Lower leg skin (tissue), 4 donors: ENCODE data around the gene INAVA. TPM values are rescaled to one million over a fixed set of nuclear protein-coding genes. Genes with fewer than 3 reads are reported as not detected.

Experiments used
- DNase-seq, 2 donors: peaks; one replicate each; pipeline ENCODE4 v3.0.0-alpha.2; 2019; ENCODE audit warnings: low spot score in 2 of 2
- H3K4me3 ChIP-seq: fragments of 200-600 bp; sonication (generic); 2 replicates; pipeline ENCODE4 v1.5.1; 2017; ENCODE audit warnings: mild to moderate bottlenecking, low read depth; ENCODE audit not compliant: poor library complexity, severe bottlenecking
- POLR2A ChIP-seq, 2 donors: fragments of 450-650 bp; IDR thresholded peaks; one replicate each; pipeline ENCODE4 v1.6.1; 2016 to 2017; ENCODE audit warnings: antibody characterized with exemption in 2 of 2, mild to moderate bottlenecking in 1 of 2, moderate library complexity in 1 of 2
- WGBS, 2 donors: methylation state at CpG; one replicate each; pipeline ENCODE4 v1.1.5; 2018; 5-methylcytosine and 5-hydroxymethylcytosine counted together
- intact Hi-C: fragments of 100-400 bp; cut with DNase I; formaldehyde crosslinking; loops from one replicate; pipeline ENCODE4 v1.15.0; 2023; ENCODE audit warnings: low total_unique reads
- total RNA-seq, 4 donors: library from RNA; depleted of rRNA; stranded (reverse); fragments of >200 nt; gene quantifications; one replicate each; pipeline ENCODE4 v1.1.0, GENCODE V29; 2016
- TF ChIP-seq, protein P1 (sequence below), 3 donors: fragments of 450-650 bp; IDR thresholded peaks; one replicate each; pipeline ENCODE4 v1.5.1; 2016; ENCODE audit warnings: antibody characterized with exemption in 3 of 3, mild to moderate bottlenecking in 3 of 3, moderate library complexity in 2 of 3

INAVA gene
- total RNA-seq, 4 donors from 2014 or later, result 108 to 176 (median 145) TPM

DNA sequence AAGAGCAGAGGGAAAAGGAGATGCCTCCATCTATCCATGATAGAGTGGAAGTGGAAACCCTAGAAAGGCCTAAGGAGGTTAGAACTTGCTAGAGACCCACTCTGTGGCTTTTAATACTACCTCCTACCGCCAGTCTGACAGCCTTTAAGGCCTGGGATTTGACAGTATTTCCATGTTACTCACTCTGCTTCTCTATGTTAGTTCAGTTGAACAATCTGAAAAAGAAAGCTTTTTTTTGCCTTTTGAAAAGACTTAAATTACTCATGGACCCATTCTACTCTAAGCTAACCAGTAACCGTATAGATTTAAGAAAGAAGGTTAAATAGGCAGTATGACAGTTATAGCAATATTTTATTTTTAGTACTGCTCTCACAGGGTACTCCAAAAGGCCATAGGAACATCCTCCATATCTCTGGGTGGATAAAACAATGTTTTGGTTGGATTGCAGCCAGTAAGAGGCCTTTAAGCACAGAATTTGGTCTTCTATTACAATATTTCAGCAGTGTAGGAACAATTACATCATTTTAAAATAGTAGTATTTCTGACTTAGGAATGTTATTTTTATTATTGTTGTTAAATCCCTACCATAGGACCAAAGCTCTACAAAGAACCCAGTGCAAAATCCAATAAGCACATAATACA lies 37.9 kb upstream of the INAVA start:
- intact Hi-C loops, result no loop called here
- H3K4me3 ChIP-seq, result no peak overlapping the region
- TF ChIP-seq, protein P1, sequence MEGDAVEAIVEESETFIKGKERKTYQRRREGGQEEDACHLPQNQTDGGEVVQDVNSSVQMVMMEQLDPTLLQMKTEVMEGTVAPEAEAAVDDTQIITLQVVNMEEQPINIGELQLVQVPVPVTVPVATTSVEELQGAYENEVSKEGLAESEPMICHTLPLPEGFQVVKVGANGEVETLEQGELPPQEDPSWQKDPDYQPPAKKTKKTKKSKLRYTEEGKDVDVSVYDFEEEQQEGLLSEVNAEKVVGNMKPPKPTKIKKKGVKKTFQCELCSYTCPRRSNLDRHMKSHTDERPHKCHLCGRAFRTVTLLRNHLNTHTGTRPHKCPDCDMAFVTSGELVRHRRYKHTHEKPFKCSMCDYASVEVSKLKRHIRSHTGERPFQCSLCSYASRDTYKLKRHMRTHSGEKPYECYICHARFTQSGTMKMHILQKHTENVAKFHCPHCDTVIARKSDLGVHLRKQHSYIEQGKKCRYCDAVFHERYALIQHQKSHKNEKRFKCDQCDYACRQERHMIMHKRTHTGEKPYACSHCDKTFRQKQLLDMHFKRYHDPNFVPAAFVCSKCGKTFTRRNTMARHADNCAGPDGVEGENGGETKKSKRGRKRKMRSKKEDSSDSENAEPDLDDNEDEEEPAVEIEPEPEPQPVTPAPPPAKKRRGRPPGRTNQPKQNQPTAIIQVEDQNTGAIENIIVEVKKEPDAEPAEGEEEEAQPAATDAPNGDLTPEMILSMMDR (IDR thresholded peaks at IDR 0.05), result no peak
- TF ChIP-seq POLR2A (IDR thresholded peaks at IDR 0.05), result no peak
- WGBS, 2 donors, result 89% methylated on average over 2 of the region's 2 CpGs
- DNase-seq, result no peak

DNA sequence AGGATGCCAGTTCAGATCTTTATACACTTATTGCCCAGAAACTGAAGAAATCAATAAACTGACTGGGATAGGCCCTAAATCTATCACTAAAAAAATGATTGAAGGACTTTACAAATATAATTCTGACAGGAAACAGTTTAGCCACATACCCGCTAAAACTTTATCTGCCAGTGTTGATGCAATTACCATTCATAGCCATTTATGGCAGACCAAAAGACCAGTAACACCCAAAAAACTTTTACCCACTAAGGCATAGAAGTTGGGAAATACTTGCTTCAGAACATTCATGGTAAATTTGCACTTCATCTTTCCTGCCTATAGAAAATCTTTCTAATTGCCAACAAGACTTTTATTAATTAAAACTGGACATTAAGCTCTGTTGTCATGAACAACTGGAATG lies 36.9 kb upstream of the INAVA start:
- no peak for DNase-seq
- no peak for TF ChIP-seq POLR2A (IDR thresholded peaks at IDR 0.05)
- TF ChIP-seq, protein P1 (IDR thresholded peaks at IDR 0.05), result no peak
- H3K4me3 ChIP-seq, result no peak overlapping the region
- intact Hi-C loops, result no loop called here
- WGBS, 2 donors, result 81 to 83% methylated on average over 1 of the region's 1 CpG

DNA sequence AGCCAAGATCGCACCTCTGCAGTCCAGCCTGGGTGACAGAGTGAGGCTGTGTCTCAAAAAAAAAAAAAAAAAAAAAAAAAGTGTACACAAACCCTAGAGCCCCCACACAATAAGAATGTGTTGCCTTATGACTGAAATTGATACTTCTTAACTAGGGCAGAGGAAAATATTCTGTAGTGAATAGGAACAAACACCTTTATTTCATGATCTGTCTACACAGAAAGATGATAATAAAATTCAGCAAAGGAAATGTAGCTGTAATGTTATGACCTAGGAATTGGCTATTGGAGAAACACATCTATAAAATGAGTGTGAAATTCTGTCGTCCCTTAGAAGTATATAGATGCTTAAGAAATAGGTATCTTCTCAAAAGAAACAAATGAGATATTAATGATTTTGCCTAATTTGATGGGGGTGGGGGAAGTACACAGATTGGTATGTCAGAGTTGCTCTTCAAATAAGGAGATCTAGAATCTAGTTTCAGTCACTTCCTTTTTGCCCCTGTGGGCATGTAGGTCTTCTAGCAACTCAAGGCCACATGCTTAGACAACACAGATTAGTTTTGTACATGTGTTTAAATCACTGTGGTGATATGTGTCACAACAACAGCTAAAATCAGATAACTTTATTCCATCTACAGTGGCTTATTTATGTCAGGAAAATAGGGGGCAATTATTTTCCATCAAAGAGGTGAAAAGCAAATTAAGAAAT lies 32.6 kb upstream of the INAVA start:
- DNase-seq, result no peak
- no peak overlapping the region for H3K4me3 ChIP-seq
- intact Hi-C loops, result no loop called here
- TF ChIP-seq, protein P1 (IDR thresholded peaks at IDR 0.05), result no peak
- TF ChIP-seq POLR2A (IDR thresholded peaks at IDR 0.05), result no peak
- 89 to 93% methylated on average over 2 of the region's 2 CpGs for WGBS, 2 donors

DNA sequence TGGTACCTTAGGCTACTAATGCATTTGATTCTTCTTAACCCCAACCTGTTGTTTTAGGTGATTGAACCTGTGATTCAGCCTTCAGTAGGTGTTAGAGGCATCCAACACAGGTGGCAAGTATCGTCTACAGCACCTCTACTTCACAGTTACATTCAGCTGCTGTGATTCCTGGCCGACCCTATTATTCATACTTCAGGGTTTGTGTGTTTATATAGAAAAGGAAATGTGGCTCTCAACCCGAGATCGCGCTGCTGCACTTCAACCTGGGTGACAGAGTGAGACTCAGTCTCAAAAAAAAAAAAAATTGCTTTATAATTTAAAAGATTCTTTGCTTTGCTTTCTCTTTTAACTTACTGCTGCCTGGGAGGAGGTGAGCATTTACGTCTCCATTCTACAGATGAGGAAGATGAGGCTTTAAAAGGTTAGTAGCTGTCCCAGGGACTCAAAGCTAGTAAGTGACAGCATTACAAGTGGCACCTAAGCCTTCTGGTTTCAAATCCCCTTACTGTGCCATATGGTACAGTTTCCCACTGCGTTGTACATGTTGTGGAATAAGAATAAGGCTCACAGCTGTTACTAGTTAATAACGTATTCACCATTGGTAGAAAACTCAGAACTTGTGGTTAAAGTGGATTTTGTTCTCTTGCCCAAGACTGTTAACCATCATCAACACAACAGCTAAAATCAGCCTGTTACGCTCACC lies 31.8 kb upstream of the INAVA start:
- intact Hi-C loops, result no loop called here
- DNase-seq, result no peak
- H3K4me3 ChIP-seq, result no peak overlapping the region
- no peak for TF ChIP-seq POLR2A (IDR thresholded peaks at IDR 0.05)
- TF ChIP-seq, protein P1 (IDR thresholded peaks at IDR 0.05), result no peak
- 85 to 93% methylated on average over 9 of the region's 9 CpGs for WGBS, 2 donors

DNA sequence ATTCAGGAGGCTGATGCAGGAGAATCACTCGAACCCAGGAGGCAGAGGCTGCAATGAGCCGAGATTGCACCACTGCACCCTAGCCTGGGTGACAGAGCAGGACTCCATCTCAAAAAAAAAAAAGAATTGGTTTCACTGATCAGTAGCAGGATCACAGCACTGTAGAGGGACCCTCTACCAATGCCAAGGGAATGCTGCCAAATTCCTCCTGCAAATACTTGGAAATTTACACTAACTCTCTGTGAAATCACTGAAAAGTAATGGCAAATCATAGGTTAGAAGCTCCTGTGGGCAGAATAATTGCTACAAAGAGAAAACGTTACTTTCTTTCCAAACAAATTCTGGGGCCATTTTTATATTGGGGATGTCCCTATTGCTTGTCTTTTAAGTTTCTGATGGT lies 28.6 kb upstream of the INAVA start:
- WGBS, 2 donors, result 72 to 73% methylated on average over 3 of the region's 3 CpGs
- H3K4me3 ChIP-seq, result no peak overlapping the region
- DNase-seq, result no peak
- intact Hi-C loops, result no loop called here
- TF ChIP-seq, protein P1 (IDR thresholded peaks at IDR 0.05), result no peak
- TF ChIP-seq POLR2A (IDR thresholded peaks at IDR 0.05), result no peak
